H1 (cell line): ENCODE data around the gene FHDC1.

Experiments used
- JUND ChIP-seq: IDR thresholded peaks from 2 replicates; pipeline ENCODE4 v1.6.1; 2011; ENCODE audit warnings: mild to moderate bottlenecking, improper control_type of control experiment, low read length
- SP1 ChIP-seq: IDR thresholded peaks from 2 replicates; pipeline ENCODE4 v1.6.1; 2011; ENCODE audit warnings: low read depth, low read length
- TBP ChIP-seq: IDR thresholded peaks from 2 replicates; pipeline ENCODE4 v1.6.1; 2011; ENCODE audit warnings: low read depth, low read length, improper control_type of control experiment
- TF ChIP-seq, protein P1 (sequence below), 3 experiments: IDR thresholded peaks; 1 replicate in 2 of 3; 2 replicates in 1 of 3; pipeline versions ENCODE4 v1.5.1 to v1.6.1; 2011; ENCODE audit warnings: low read length in 3 of 3, mild to moderate bottlenecking in 3 of 3, inconsistent platforms in 2 of 3, low read depth in 1 of 3, moderate library complexity in 1 of 3; ENCODE audit not compliant: insufficient read depth in 1 of 3; ENCODE audit errors: control extremely low read depth in 1 of 3

DNA sequence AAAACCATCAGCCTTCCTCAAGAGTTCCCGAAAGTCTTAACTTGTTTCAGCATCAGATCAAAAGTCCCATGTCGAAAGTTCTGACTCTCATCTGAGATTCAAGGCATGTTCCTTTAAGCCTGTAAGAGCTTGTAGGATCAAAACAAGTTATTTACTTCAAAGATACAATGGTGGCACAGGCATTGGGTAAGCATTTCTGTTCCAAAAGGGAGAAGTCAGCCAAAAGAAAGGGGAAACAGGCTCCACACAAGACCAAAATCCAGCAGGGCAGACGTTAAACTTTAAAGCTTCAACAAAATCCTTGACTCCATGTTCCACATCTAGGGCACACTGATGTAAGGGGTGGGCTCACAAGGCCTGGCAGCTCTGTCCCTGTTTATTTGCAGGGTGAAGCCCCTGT is 91.7 kb downstream of the FHDC1 start:
- no peak for TF ChIP-seq SP1
- no peak for TF ChIP-seq JUND
- TF ChIP-seq, protein P1, sequence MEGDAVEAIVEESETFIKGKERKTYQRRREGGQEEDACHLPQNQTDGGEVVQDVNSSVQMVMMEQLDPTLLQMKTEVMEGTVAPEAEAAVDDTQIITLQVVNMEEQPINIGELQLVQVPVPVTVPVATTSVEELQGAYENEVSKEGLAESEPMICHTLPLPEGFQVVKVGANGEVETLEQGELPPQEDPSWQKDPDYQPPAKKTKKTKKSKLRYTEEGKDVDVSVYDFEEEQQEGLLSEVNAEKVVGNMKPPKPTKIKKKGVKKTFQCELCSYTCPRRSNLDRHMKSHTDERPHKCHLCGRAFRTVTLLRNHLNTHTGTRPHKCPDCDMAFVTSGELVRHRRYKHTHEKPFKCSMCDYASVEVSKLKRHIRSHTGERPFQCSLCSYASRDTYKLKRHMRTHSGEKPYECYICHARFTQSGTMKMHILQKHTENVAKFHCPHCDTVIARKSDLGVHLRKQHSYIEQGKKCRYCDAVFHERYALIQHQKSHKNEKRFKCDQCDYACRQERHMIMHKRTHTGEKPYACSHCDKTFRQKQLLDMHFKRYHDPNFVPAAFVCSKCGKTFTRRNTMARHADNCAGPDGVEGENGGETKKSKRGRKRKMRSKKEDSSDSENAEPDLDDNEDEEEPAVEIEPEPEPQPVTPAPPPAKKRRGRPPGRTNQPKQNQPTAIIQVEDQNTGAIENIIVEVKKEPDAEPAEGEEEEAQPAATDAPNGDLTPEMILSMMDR (IDR thresholded peaks at IDR 0.05; ENCODE audit: control extremely low read depth in 1 of 3, insufficient read depth in 1 of 3, low read depth in 1 of 3, low read length in 3 of 3): no peak
- no peak for TF ChIP-seq TBP
